ENCODE measurements around the gene LPCAT1.

Gene LPCAT1

DNA sequence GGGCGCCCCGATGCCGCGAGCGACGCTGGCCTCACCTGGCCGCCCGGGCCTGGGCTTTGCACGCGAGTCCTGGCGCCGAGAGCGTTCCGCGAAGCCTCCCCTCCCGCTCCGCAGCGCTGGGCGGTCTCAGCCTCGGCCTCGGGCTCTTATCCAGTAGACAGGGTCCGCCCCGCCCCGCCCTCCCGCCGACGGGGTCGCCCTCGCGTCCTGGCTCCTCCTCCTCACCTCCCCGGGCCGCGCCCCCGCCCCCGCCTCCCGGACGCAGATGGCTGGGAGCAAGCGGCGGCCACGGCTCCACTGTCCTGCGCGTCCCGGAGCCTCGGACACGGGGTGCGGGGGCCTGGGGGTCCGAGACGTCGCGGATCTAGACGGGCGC lies 78.5 kb downstream of the LPCAT1 start, which contains the start of gene SLC6A3:
Gene SLC6A3 (minus strand): TSS at position 128 of the 376 bp plus-strand sequence. CDS start 2,243 bp downstream, outside the sequence.
- DNase-seq (ENCODE audit: low read depth in 3 of 3): peak in 1 of 3 experiments; percentile 41

DNA sequence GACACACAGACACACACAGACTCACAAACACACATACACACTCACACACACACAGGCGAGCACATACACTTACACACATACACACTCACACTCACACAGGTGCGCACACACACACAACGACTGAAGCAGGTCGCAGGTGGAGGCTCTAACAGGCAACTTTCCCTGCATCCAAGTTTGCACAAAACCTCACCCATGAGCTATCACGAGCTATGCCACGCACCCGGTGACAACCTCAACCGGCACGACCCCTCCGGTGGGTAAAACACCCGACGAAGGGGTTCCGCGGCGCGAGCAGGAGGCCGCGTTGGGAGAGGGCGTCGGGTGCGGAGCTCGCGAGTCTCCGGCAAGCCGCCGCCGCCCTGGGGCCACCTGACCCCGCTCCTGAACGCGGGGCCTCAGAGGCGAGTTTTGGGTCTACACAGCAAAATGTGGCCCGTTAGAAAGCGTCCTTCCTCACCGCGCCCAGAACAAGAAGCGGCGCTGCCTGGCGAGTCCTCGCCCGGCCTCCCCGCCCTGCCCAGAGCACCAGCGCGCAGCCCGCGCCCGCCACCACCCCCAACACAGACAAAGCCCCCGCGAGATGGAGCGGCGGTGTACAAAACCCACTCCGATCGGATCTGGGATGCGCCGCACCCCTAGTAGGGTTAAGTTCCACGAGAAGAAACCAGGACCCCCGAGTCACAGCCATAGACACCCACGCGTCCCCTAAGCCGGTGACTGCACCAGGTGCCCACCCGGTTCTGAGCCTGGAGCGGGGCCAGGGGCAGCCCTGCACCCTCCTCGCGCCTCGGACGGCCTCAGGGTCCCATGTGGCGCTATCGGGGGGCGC lies 79.2 kb downstream of the LPCAT1 start:
- no peak for DNase-seq (ENCODE audit: low read depth in 3 of 3)

DNA sequence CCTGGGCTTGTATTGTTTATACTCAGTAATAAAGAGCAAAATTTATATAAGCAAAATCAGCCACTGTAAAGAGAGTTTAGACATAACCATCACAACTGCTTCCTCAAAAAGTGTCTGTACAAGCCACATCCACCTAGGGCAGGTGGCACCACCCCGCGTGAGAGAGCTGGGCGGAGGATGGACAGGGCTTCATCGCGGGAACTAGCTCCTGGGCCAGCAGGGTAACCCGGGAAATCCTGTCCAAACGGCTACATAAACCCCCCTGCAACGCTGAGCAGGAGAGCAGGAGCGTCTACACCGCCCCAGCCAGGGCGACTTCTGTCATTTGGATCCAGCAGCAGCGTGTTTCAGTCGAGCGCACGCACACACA lies 79.8 kb downstream of the LPCAT1 start:
- DNase-seq (ENCODE audit: low read depth in 3 of 3): no peak

DNA sequence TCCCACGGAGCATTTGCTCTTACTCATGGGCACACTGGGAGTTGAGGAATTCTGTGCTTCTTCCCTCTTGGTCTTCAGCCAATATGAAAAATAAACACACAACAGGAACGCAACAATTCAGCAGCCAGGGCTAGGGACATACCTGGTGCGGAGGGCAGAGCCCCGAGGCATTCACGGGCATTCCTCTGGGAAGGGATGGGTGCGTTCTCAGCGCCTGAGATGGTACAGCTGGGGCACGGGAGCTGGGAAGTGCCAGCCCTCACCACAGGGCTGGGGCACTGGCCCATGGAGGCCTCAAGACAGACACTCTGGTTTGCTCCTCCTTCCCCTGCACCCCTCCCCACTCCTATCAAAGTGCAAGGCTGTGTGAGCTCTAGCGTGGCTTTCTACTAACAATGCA lies 80.6 kb downstream of the LPCAT1 start:
- DNase-seq (ENCODE audit: low read depth in 3 of 3): no peak

DNA sequence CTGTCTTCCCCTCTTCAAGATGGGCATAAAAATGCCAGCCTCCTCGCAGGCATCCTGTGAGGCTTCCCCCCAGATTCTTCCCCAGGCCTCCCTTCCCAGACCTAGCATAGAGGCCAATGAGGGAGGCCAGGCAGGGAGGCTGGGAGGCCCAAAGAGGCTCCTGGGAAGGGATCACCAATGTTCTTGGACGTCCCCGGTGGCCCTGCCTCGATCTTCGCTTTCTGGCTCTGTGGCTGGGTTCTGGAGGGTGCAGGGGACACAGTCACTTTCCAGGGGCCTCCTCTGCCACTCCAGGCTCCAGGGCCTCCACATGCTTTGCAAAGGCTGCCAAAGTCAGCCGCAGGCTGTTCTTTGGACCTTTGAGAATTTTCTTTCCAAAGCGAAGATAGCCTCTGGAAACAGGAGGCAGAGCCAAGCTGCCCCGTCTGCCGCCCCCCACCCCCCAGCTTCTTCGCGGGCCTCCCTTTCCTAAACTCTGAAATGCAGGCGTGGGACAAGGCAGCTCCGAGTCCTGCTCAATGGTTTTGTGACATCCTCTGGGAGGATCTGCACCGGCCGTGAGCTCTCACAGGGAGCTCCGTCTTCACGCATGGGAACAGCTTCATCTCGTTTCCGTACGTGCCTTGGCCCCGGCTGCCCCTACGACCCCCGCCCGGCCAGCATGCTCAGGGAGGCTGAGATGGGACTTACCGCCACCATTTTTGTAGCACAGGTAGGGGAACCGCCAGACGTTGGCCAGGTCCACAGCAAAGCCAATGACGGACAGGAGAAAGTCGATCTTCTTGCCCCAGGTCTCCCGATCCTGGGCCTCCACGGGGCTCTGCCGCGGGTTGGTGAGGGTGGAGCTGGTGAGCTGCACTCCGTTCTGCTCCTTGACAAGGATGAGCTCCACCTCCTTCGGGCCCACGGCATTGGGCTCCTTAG lies 81.3 kb downstream of the LPCAT1 start:
- no peak for DNase-seq (ENCODE audit: low read depth in 3 of 3)

DNA sequence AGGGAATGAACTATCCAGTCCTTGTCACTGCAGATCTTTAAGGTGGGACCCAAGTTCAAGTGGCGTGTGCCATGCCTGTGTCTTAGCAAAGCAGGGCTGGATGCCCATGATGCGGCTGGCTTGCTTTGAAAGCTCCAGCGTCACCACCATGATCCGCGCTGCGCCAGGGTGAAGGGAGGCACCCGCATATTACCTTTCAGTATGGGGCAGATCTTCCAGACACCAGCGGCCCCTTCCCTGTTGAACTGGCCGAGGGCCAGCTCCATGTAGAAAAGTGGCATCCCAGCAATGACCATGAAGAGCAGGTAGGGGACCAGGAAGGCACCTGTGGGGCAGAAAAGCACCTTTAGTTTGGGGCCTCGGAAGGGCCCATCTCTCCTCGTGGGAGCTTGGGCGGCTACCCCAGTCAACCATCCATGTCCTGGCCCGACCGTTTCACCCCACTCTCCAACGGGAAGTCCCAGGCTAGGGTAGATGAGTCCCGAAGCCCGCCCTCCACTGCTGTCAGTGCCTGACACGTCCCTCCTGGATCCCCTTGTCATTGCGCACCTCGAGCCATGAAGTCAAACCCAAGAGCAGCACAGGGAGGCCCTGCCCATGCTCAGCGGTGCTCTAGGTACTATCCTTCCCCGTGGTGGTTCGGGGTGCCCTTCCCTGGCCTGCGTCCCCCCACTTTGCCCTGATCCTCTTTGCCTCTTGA lies 82.4 kb downstream of the LPCAT1 start:
- no peak for DNase-seq (ENCODE audit: low read depth in 3 of 3)

DNA sequence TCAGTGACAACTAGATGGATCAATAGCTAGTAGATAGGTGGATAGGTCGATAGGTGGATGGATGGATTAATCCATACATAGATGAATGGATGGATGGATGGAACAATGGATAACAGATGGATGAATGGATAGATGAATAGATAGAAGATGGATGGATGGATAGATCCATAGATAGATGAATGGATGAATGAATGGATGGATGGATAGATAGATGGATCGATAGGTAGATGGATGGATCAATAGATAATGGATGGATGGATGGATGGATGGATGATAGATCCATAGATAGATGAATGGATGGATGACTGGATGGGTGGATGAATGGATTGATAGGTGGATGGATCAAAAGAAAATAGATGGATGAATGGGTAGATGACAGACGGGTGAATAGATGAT lies 83.7 kb downstream of the LPCAT1 start:
- DNase-seq (ENCODE audit: low read depth in 3 of 3): no peak

DNA sequence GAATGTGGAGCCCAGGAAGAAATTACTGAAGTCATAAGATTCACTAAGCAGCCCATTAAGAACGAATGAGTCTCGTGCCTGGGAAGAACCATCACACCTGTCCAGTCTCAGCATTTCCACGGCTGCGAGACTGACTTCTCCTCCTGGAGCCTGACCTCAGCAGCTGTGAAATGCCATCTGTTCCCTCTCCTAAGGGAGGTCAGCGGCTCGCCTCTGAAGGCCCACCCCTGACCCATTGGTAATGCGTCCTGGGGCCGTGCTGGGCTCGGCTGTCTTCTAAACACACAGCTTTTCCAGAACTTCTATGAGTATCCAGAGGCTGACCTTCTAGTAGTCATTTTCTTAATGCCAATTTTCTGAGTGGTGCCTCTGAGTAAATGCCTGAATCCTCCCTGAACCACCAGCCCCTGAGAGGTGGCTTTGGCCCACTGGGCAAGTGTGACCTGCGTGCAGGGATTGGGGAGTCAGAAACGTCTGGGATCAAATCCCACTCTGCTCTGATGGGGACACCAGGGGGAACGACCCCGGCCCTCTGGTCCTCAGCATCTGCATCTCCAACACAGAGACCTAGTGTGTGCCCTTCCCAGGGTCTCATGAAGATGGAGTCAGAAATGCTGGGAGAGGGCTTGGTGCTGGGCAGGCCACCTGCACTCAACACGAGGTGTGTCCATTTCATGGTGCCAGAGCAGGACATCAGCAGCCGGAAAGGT lies 84.2 kb downstream of the LPCAT1 start:
- no peak for DNase-seq (ENCODE audit: low read depth in 3 of 3)

DNA sequence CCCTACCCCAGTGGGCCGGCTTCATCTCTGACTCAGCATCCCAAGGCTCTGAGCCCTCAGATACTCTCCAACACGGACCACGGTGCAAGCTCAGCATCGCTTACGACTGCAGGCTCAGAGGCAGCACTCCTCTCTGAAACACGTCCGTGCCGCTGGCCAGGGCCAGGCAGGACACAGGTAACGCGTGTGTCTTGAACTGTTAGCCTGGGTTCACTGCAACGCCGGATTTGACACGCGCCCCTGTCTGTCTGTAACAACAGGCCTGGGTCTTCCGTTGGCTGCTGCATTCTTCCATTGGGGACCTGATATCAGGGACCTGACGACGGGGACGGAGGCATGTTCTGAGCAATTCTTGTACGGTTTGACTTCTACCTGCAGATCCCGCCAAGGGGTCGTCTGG lies 84.9 kb downstream of the LPCAT1 start:
- no peak for DNase-seq (ENCODE audit: low read depth in 3 of 3)

DNA sequence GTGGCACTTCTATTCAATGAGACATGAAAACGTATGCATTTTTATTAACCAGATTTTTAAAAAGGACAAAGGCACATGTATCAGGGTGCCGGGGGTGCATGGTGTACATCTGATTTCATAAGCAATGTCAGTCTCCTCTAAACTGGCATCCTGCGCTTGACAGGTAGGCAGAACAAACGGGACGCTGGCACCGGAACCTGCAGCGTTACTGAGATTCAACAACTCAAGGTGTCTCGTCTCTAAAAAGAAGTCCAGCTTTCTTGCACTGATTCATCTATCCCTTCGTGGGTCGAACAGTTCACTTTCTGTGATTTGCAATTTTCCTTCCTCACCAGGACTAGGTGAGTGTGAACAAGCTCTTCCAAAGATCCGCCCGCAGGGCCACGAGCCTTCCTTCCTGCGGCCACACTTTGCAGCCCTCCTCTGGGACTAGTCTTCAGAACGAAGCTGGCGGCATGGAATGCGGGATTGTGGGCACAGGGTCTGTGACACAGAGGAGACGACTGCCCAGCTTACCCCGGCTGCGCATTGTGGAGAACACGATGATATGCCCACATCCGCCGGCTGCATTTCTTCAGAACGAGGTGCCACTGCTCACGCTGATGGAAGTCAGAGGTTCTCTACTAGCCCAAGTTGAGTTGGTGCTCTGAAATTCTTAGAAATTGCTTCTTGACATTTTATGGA lies 85.7 kb downstream of the LPCAT1 start:
- DNase-seq (ENCODE audit: low read depth in 3 of 3): no peak

DNA sequence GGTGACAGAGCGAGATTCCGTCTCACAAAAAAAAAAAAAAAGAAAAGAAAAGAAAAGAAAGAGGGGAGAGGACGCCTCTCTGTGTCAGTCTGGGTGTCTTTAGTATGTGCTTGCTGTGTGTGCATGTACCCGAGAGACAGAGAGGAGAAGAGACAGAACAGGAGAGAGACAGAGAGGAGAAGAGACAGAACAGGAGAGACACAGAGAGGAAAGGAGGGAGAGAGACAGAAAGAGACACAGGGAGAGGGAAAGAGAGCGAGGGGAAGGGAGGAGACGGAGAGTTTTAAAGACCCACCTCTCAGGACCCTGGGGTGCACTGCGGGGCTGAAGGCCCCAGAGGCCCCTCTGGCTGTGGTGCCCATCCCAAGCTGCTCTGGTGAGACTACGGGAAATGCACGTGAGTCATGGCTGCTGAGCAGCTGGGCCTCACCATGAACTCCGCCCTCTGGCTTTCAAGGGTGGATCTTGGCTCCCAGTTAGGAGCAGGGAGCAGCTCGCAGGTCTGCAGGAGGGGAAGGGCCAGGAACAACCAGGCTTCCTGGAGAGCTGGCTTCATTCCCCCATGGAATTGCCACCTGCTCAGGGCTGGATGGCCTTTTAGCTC lies 86.4 kb downstream of the LPCAT1 start:
- no peak for DNase-seq (ENCODE audit: low read depth in 3 of 3)

DNA sequence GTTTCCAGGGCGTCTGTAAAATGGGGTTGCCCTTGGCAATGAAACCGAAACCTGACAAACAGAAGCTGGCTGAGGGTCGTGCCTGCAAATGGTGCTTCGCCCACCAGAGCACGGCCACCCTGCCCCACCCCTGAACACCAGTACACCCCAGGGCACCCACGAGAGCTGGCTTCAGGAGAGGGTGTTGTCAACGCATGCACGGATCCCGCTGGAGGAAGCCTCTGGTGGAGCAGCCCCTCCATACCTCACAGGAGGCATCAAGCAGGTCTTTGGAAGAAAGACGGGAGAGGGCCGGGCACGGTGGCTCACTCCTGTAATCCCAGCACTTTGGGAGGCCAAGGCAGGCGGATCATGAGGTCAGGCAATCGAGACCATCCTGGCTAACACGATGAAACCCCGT lies 87.1 kb downstream of the LPCAT1 start:
- DNase-seq (ENCODE audit: low read depth in 3 of 3): no peak

DNA sequence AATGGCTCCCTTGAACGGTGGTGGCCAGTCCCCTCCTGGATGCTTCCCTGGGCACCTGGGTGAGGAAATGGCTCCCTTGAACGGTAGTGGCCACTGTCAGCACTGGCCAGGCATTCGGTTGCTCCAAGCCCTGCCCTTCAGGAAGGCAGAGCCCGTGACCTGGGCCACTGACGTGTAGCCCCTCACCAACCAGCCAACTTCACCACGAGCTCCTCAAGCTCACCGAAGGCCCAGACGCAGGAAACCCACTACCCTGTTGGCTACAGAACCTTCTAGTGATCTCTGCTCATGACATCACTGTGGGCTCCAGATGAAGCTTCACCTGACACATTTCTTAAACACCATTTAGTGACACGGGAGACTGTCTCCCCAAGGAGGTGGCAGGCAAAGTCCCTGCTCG lies 87.7 kb downstream of the LPCAT1 start:
- DNase-seq (ENCODE audit: low read depth in 3 of 3): no peak

DNA sequence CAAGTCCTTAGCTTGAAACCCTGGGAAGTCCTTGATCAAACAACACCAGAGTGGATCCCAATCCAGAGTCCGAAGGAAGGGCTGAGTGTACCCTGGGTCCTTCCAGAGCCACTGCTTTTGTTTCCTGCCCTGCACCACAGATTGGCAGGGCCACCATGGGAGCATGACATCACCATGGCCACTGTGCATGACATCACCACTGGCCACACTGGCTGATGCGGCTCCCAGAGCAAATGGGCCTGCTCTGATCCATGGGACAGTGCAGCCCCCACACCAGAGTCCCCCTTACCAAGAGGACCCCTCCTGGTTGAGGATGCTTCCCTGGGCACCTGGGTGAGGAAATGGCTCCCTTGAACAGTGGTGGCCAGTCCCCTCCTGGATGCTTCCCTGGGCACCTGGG lies 88.4 kb downstream of the LPCAT1 start:
- no peak for DNase-seq (ENCODE audit: low read depth in 3 of 3)

DNA sequence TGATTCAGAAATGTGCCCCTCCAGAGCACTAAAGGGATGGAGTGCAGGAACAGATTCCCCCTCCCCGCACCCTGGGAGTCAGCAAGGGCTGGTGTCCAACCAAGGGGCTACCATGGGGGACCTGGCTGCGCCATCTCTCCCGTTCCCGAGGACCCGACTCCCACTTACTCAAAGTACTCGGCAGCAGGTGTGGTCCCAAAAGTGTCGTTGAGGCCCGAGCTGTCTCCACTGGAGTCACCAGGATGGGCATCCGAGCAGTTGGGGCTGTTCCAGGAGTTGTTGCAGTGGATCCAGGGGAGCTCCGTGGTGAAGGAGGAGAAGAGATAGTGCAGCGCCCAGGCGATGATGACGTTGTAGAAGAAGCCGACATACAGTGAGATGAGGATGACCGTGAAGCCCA lies 91.5 kb downstream of the LPCAT1 start:
- DNase-seq (ENCODE audit: low read depth in 3 of 3): no peak

DNA sequence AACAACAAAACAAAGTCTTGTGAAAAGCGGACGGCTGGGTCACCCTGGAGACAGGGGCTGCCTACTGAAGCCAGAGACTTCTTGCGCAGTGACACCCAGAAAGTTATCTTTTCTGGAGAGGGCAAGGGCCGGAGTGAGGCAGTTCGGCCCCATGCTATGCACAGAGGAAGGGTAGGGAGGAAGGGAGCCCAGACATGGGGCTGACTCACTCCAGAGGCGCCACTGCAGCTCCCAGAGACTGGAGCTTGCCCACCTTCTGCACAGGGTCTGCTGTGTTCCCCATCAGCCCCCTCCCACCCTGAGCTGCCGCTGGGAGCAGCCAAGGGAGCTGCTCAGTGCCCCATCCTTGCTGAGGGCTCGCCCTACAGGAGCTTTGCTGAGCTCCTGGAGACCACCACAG lies 91.9 kb downstream of the LPCAT1 start:
- DNase-seq (ENCODE audit: low read depth in 3 of 3): no peak

DNA sequence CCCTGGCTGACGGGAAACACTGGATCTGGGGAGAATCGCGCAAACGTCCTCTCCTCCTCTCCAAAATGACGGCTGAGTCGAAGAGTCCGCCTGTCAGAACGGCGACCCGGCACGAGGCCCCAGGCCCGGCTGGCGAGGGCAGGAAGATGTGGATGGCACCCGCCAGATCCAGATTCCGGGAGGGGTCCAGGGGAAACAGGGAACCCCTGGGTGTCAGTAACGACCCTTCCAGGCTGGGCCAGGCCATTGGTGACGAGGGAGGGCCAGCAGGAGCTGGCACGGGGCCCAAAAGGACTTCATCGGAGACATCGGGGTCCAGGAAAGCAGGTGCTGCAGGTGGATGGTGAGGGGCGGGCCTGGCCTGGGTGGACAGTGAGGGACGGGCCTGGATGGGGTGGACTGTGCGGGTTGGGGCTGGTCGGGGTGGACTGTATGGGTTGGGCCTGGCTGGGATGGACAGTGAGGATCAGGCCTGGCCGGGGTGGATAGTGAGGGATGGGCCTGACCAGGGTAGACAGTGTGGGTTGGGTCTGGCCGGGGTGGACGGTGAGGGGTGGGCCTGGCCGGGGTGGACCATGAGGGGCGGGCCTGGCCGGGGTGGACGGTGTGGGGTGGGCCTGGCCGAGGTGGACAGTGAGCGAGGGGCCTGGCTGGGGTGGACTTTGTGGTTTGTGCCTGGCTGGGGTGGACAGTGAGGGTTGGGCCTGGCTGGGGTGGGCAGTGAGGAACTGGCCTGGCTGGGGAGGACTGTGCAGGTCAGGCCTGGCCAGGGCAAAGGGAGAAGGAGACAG lies 92.5 kb downstream of the LPCAT1 start:
- no peak for DNase-seq (ENCODE audit: low read depth in 3 of 3)

DNA sequence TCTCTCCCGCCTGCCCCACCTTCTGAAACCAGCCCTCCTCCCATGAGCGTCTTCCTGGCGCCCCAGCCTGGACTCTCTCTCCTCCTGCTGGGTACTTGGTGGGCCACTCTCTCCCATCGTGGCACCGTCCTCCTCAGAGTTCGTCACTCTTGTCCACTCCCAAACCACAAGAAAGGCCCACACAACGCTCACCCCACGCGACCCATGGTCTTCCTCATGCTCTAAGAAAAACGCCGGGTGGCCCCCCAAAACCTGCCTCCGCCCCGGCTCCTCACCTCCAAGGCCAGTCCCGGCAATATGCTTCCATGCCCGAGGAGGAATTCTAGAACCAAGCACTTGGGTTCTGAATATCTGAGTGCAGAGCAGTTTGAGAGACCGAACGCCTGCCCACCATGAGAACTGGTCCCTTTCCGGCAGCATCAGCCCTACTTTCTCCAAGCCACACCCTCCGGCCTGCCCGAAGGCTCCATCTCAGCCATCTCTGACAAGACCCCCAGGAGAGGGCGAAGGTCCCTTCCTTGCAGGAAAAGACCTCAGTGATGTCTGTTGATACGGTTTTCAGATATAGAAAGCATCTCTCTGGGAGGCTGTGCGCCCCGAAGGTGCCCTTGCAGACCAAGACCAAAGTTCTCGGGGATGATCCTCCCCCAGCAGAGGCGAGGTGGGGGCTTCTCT lies 93.5 kb downstream of the LPCAT1 start:
- no peak for DNase-seq (ENCODE audit: low read depth in 3 of 3)

DNA sequence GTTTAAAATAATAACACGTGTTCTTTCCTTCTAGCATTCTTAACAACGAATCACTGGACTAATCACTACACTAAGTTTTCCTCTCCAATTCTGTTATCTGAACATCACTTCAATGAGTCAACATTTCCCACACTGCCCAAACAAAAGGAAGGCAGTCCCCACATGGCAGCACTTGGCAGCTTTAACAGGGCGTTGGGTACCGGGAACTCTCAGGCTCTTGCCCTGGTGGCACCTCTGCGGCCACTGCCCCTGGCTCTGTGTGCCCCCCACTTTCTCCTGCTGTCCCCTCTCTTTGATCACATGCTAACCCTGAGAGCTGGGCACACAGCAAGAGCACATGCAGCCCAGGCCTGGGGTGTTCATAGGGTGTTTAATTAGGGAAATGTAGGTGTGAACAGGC lies 94.3 kb downstream of the LPCAT1 start:
- no peak for DNase-seq (ENCODE audit: low read depth in 3 of 3)
